Islet of Langerhans (tissue), 1 donor: ENCODE data around the gene UHRF1.
"Not testable (repeated sequence)": the region's sequence is repeated elsewhere in the genome, so short reads cannot be mapped to it uniquely, and the experiment has no call there.

ENCODE experiments used
- FAIRE-seq: peaks from one replicate; lab custom pipeline; 2011; peaks lifted over from hg19 to GRCh38; lab: Jason Lieb, UNC

The UHRF1 gene

DNA sequence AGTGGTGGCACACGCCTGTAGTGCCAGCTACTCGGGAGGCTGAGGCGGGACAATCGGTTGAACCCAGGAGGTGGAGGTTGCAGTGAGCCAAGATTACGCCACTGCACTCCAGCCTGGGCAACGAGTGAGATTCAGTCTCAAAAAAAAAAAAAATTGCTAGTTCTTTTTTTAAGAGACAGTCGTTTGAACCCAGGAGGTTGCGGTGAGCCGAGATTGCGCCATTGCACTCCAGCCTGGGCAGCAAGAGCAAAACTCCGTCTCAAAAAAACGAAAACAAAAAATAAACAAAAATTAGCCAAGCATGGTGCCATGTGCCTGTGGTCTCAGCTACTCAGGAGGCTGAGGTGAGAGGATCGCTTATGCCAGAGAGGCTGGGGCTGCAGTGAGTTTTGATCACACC is 8.4 kb upstream of the UHRF1 start:
- FAIRE-seq = not testable (repeated sequence)

DNA sequence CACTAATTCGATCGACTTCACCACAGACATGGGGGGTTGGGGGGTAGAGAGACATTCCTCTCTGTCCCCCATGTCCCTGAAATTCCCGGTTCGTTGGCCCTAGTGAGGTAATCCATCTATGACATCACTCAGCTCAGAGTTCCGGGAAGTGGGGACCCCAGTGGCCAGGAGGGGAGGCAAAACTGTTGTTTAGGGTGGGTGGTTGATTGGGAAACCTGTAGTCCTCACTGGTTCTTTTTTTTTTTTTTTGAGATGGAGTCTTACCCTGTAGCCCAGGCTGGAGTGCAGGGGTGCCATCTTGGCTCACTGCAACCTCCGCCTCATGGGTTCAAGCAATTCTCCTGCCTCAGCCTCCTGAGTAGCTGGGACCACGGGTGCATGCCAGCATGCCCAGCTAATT is 6.5 kb upstream of the UHRF1 start, which contains the start of gene ARRDC5:
ARRDC5 (minus strand) TSS at position 101 of the 400 bp plus-strand sequence; CDS start at position 30, 71 bp downstream.
- no peak for FAIRE-seq

DNA sequence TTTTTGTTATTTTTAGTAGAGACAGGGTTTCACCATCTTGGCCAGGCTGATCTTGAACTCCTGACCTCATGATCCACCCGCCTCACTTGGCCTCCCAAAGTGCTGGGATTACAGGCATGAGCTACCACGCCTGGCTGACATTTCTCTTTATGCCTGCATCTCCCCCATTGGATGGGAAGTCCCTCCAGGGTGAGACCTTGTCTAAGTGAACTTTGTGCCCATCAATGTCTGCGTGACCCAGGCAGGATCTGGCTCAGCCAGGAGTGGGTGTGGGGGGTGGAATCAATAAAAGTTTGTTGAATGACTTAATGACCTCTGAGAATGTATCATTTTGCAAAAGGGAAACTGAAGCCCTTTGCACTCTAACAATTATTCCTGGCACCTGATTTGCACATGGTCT is 4.8 kb upstream of the UHRF1 start:
- FAIRE-seq = no peak

DNA sequence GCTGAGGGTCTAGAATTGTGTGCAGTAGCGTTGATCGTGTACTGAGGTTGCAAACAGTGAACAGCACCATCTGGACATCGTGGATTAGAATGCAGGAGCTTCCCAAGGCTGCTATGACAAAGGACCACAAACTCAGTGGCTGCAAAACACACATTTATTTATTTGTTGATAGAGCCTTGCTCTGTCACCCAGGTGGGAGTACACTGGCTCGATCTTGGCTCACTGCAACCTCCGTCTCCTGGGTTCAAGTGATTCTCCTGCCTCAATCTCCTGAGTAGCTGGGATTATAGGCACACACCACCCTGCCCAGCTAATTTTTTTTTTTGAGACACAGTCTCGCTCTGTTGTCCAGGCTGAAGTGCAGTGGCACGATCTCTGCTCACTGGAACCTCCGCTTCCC is 2.3 kb upstream of the UHRF1 start:
- no peak for FAIRE-seq

DNA sequence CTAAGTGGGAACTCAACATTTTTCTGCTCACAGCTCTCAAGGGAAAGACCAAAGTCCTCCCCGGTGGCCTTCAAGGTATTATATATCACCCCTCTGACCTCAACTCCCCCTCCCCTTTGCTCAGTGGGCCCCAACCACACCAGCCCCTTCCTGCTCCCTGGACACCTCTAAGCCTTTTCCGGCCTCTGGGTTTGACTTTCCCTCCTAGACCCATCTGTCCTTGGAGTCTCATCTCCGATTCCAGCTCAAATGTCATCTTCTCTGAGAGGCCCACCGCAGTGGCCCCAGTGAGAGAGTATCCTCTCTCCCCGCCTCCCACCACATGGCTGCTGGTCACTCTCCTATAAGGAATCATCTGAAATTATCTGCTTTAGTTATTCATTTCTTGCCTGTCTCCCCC is 941 bp upstream of the UHRF1 start:
- FAIRE-seq = no peak

DNA sequence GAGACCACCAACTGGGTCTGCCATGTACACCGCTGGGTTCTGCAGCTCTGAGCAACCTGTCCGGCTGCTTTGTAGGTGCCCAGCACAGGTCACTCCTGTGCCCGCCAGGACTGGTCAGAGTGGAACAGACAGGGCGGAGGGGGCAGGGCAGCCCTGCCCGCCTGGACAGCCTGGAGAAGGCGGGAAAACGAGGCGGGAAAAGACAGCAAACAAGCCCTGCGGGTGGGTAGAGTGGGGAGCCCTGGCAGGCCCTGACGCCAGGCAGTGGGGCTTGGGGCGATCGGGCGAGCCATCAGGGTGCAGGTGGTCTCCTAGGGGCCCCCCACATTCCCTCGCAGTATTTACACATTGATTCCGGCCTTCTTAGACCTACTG is 533 bp upstream of the UHRF1 start:
- FAIRE-seq = no peak

DNA sequence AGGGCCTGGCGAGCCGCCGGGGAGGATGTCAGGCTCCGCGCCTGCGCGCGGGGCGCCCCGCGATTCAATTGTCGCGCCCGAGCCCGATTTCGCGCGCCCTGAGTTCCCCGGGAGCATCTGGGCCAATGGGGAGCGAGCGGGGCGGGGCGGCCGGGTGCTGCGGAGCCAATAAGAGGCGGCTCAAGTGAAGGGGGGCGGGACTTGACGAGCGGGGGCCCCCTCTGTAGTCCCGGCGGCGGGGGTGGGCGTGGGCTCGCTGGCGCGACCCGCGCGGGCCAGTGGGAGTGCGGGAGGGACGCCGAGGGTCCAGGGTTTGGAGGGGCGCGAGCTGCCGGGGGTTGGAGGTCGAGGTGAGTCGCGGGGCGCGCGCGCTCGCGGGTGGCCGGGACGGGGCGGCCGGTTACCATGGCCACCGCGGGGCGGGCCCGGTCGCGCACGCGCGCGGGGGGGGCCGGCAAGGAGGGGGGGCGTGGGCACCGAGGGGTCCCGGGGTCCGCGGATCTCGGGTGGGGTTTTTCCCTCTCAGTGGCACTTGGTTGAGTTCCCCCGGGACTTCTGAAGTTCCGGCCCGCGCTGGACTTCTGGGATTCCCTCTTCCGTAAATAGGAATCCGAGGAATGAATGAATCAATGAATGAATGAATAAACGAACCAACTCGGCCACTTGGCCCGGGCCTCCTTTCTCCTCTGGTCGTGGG is 744 bp downstream of the UHRF1 start:
- no peak for FAIRE-seq

DNA sequence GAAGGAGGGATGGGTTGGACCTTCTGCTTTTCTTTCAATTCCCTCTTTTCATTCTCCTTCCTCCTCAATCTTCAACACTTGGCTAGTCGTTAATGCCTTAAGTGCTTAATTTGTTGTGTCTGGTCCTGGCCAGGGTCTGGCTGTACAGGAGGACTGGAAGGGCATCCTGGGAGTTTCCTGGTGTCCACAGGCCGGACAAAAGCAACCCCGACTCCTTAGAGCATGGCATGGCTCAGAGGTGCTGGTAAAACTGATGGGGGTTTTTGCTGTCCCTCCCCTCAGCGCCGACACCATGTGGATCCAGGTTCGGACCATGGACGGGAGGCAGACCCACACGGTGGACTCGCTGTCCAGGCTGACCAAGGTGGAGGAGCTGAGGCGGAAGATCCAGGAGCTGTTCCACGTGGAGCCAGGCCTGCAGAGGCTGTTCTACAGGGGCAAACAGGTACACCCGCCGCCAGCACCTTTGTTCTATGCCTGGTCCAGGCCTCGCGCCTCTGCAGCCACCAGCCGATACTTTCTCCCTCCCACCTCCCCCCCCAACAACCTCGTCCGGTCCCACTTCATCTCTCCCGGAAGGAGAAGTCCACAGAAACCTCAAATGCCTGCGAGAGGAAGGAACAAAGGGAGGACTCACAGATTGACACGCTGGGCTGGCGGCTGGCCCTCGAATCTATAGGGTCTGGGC is 1.4 kb downstream of the UHRF1 start:
- no peak for FAIRE-seq

DNA sequence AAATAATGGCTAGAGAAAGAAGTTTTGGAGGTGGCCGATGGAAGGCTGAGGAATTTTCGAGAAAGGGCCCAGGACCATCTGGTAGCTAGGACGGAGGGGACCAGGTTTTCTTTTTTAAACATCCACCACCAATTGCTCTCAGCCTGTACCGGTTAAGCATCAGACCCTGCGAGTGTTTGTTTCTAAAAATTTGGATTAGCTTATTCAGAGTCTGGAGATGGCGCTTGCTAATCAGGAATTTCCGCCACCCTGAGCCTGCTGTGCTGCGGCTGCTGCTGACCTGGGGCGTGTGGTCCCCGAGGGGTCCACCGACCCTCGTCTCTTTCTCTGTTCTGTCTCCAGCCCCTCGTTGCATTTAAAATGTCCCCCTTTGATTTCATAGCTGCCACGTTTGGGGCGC is 2.0 kb downstream of the UHRF1 start:
- FAIRE-seq = no peak

DNA sequence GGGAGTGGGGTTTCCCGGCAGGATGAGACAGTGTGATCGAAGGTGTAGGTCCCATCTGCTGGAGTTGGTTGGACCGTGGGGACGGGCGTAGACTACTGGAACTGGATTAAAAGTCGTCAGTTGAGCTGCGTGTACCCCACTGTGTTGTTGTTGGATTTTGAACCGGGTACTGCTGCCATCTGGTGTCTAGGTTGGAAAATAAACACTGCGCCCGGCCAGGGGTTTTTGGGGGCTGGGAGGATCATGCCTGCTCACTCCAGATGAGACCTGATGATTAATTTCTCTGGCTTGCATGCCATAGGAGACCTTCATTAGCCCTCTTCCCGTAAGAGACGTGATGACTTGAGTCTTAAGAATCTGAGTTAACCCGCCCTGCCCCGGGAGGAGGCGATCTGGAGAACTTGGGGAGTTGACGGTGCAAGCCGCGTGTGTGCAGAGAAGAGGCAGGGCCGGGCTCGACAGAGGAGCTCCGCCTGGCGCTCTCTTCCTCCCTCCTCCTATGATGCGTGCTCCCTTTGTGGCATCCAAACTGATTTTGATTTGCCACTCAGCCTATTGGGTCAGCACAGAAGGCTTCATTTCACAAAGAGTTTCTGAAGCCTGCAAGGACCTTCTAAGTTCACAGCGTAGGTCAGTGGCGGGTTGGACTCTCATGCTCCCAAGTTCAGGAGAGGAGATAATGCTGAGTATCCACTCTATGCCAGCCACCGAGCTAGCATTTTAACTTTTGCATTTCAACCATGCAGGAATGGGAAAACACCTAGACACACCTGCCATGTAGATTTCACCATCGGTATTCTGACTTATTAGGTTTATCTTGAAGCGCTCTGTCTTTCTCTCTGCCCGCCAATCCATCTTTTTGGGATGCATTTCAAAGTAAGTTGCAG is 2.7 kb downstream of the UHRF1 start:
- FAIRE-seq = no peak

DNA sequence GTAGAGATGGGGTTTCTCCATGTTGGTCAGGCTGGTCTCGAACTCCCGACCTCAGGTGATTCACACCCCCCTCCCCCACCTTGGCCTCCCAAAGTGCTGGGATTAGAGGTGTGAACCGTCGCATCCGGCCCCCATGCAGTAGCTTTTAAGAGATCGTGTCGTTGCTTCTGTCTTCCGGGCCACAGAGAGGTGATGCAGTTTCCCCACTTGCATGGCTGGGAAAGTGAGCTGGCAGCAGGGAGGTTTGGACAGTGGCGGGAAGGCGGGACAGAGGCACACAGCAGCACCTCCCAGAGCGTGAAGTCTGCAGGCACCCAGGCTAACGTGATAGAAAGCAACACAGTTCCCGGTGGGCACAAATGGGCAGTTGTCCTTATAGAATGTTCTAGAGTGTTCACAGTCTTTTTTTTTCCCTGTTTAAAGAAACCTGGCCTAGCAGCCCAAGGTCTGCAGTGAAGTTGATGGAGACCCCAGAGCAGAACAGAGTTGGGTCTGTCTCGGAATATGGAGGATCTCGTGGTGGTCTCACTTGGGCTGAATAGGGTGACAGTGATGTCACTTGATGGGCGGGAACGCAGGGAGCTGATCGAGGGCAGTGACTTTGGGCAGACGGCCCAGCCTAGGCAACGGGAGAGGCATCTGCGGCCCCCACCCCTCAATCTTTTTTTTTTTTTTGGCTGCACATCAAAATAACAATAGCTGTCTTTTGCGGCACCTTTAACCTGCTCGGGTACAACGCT is 4.9 kb downstream of the UHRF1 start:
- FAIRE-seq = no peak

DNA sequence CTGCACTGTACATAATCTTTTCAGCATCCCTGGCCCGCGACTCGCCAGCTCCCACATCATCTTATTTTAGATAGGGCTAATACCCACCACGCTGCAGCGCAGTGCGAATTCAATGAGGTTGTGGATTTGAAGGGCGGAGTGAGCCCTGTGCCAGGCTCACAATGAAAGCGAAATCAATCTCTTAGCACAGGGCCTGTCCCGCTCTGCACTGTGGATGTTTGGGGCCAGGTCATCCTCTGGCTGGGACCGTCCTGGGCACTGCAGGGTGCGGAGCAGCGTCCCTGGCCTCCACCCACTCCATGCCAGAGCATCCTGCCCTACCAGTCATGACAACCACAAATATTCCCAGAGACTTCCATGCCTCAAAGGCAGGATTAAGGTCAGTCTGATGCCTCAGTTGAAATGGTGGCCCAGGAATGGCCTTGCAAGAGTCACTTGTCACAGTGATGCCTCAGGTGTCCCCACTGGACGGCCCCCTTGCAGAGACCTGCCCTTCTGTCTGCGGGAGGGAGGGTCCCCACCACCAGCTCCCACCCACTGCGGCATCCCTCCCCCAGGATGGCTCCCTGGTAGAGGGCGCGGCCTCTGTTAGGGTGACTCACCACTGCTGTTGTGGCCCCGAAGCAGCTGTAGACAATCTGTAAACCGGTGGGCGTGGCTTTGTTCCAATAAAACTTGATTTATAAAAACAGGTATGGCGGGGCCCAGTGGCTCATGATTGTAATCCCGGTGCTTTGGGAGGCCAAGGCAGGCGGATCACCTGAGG is 5.6 kb downstream of the UHRF1 start:
- FAIRE-seq = no peak

DNA sequence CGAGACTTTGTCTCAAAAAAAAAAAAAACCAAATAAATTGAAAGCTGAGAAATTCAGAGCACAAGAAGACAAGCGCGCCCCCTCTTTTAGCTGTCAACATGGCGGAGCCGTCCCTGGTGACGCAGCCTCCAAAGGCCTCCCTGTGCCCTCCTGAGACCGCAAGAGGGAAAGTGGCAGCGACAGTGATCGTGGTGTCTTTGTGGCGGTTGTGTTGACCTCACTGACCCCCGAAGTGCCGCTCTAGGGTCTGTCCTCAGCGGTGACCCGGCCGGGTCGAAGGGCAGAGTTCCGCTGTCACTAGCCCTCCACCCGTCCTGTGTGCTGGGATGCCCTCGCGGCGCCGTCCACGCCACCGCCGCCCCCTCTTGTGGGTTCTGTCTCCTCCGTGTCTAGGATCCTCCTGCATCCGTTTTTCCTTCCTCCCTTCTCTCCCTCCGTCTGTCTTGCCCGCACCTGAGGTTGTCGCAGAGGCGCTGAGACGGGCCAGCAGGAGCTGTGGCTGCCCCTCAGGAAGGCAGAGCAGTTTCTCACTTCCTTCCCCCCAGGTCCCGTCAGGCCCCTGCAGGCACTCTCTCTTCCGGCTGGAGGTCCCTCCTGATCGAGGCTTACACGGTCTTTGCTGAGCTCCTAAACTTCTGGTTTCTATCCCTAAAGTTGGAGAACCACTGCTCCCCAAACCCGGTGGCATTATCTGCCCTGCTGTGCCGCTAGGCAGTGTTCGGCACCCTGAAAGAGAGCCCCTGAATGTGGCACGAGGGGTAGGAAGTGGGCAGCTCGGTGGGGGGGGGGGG is 7.2 kb downstream of the UHRF1 start:
- FAIRE-seq = no peak

DNA sequence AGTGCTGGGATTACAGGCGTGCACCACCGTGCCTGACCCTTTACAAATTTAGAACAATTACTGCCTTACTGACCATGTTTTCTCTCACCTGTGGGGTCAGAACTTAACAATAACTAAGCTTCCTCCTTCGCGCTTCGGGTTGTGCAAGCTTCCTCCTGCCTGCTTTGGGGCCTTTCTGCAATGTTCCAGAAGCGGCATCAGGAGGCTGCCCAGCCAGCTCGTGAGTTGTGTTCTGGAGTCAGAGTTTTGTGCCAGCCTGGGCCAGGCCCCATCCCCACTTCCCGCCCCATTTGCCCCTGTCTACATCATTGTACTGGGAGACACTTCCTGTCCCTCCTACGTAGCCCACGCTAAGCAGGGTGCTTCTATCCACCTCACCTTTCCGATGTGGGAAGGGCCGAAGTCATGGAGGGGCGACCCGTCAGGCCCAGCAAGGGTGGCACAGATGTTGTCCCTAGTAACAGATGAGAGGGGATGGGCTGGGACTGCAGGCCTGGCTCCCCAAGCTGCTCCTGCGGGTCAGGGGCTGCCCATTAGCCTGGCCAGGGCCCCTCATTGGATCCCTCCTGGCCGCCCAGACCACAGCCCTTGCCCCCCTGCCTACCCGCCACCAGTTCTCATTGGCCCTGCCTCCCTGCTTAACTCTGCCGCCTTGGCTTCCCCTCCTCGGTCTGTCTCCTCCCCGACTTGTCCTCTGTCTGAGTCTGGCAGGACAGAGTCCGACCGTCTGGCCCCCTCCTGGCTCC is 13.4 kb downstream of the UHRF1 start:
- no peak for FAIRE-seq

DNA sequence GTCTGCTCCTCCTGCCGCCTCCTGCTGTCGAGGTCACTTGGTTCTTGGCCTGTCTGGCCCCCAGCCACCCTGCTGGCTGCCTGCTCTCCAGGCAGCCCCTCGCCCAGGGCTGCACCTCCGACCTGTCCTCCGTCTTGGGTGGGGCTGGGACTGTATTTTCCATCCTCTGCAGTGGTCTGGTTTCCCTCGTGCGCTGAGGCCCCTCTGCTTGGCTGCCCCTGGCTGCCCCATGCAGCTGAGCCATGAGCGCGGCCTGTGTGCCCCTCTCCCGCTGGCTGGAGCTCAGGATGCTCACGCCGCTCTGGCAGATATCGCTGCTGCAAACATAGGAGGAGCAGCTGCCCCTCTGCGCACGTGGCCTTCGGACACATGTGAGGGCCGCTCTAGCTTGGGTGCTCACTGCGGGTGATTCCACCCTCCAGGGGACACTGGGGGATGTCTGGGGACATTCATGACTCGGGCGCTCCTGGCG is 14.0 kb downstream of the UHRF1 start:
- FAIRE-seq = no peak

DNA sequence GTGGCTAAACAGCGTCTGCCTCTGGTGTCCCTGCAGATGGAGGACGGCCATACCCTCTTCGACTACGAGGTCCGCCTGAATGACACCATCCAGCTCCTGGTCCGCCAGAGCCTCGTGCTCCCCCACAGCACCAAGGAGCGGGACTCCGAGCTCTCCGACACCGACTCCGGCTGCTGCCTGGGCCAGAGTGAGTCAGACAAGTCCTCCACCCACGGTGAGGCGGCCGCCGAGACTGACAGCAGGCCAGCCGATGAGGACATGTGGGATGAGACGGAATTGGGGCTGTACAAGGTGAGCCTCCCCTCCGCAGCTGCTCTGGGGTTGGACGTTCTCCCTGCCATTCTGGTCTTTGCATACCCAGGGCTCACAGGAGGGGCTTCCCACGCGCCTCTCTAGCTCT is 19.9 kb downstream of the UHRF1 start:
- no peak for FAIRE-seq

DNA sequence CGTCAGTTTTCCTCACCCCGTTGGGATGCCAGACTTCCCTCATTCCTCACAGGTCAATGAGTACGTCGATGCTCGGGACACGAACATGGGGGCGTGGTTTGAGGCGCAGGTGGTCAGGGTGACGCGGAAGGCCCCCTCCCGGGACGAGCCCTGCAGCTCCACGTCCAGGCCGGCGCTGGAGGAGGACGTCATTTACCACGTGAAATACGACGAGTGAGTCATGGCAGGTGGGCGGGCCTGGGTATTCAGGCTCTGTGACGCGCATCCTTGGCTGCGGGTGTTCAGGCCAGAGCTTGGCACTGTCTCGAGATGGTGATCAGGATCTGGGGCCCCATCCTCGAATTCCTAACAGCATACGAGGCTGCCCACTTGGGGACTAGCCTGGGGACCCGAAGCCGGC is 21.4 kb downstream of the UHRF1 start:
- FAIRE-seq = no peak

DNA sequence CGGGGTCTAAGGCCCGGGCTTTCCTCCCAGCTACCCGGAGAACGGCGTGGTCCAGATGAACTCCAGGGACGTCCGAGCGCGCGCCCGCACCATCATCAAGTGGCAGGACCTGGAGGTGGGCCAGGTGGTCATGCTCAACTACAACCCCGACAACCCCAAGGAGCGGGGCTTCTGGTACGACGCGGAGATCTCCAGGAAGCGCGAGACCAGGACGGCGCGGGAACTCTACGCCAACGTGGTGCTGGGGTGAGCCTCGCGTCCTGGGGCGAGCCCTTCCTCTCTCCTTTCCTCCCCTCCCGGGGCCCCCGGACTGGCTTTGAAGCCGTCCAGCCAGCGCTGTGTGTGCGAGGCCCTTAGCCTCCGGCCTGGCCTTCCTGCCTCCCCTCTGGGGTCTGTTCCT is 23.4 kb downstream of the UHRF1 start:
- no peak for FAIRE-seq

DNA sequence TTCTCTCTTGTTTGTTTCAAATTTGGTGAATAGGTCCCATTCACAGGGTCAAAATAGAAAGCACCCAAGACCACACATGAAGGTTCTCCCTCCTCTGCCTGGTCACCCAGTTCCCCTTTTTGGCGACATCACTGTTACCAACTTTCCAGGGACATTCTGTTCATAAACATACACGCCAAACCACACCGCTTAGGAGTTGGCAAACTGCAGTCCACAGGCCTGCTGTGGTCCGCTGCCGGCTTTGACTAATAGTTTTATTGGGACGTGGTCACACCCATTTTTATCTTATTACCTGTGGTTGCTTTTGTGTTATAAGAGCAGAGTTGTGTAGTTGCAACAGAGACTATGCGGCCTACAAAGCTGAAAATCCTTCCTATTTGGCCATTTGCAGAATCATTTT is 24.2 kb downstream of the UHRF1 start:
- no peak for FAIRE-seq

DNA sequence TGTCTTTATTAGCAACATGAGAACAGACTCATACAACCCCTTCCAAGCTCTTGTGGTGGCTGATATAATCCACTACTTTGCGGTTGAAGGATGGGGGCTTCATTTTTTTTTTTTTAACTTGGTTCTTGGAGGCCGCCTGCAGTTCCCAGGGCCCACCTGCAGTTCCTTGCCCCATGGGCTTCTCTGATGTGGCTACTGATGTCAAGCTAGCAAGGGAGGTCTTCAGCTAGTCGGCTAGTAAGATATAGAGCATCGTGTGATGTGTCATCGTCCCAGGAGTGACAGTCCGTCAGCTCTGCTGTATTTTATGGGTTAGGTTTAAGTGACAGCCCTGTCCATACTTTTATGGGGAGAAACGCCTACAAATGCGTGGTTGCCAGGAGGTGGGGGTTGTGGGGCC is 26.1 kb downstream of the UHRF1 start:
- FAIRE-seq = no peak
